ENCODE data around the gene ADISSP.

The ADISSP gene

DNA sequence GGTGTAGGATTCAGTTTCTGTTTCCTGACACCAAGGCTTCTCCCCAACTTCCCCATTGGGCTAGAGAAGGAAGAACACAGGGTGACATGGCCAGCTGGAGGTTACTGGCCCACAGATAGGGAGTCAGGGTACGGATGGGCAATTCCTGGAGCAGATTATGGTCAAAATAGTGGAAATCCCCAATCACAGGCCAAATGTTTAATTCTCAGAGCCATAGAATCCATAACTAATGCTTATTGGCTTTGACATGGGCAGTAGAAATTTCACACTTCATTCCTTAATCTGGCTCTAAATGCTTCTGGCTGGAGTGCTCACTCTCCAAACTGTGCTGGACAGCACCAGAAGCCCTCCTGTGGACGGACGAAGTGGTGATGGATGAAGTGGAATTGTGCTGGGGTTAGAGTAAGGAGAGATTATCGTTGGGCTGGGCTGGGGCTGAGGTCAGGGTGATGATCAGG is 56.0 kb downstream of the ADISSP start:
- TF ChIP-seq, protein P1, sequence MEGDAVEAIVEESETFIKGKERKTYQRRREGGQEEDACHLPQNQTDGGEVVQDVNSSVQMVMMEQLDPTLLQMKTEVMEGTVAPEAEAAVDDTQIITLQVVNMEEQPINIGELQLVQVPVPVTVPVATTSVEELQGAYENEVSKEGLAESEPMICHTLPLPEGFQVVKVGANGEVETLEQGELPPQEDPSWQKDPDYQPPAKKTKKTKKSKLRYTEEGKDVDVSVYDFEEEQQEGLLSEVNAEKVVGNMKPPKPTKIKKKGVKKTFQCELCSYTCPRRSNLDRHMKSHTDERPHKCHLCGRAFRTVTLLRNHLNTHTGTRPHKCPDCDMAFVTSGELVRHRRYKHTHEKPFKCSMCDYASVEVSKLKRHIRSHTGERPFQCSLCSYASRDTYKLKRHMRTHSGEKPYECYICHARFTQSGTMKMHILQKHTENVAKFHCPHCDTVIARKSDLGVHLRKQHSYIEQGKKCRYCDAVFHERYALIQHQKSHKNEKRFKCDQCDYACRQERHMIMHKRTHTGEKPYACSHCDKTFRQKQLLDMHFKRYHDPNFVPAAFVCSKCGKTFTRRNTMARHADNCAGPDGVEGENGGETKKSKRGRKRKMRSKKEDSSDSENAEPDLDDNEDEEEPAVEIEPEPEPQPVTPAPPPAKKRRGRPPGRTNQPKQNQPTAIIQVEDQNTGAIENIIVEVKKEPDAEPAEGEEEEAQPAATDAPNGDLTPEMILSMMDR (conservative IDR thresholded peaks at IDR 0.05; ENCODE audit: low read depth, low read length) = no peak
- H3K4me3 ChIP-seq (ENCODE audit: low read length) = no peak overlapping the region
- DNase-seq (ENCODE audit: low read depth) = no peak

DNA sequence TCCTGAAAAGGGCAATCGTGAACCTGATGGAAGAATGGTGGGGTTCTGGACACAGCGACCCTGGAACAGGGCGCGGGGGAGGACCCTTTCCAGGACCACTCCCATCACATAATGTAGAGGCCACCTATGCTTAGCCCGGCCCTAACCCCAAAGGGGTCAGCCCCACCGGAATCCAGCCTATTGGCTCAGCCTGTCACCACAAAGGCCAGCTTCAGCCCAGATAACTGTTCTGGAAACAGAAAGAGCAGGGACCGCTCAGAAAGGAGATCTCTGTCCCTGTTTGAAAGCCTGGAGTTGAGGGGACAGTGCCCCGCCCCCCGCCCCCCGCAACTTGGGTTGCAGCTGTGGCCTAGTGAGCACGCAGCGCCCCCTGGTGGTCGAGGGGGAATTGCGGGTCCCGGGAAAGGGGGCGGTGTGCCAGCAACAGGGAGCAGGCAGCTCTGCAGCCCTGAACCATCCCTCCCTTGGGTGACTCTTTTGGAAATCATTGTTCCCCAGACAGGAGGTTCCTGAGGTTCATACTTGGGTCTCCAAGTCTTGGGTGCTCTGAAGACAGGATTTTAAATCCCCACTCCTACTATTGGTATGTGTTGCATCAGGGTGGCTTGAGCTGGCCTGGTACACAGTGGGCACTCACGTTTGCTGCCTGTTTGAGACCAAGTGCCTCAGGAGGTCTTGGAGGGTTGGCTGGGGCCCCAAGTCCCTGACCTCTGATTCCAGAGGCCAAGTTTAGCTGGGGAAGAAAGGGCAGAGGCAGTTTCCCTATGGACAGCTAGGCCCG is 56.7 kb downstream of the ADISSP start:
- H3K4me3 ChIP-seq (ENCODE audit: low read length) = no peak overlapping the region
- TF ChIP-seq, protein P1 (conservative IDR thresholded peaks at IDR 0.05; ENCODE audit: low read depth, low read length) = peak; percentile 90
- DNase-seq (ENCODE audit: low read depth) = no peak

DNA sequence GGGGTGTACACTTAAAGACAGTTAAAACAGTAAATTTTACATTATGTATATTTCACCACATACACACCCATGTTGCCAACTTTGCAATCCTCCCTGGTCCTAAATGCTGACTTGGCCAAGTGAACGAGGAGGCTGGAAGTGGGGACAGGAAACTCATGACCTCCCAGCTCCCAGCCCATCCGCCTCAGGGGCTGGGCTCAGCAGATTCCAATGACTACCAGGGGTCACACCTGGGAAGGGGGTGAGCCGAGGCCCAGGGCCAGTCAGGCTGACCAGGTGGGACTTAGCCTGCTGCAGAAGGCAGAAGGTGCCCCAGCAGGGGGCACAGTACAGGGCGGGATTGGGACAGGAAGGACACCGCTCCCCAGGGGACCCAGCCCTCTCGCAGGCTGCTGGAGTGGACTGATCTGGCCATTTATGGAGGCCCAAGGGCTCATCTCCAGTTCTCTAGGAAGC is 57.5 kb downstream of the ADISSP start:
- TF ChIP-seq, protein P1 (conservative IDR thresholded peaks at IDR 0.05; ENCODE audit: low read depth, low read length) = no peak
- DNase-seq (ENCODE audit: low read depth) = no peak
- H3K4me3 ChIP-seq (ENCODE audit: low read length) = no peak overlapping the region

DNA sequence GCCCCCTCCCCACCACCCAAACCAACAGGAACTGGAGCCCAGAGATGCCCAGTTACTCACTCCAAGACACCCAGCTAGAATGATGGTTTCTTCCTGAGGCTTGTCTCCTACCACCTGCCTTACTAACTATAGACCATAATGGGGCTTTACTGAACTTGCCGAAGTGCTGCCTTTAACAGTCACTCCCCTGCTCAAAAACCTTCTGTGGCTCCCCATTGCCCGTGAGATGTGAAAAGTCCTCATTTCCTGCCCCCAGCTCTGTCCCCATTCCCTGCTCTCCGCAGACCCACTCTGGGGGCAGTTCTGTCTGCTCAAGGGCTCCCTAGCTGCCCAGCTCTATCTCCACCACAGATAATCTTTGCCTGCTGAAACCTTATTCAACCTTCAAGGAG is 60.0 kb downstream of the ADISSP start:
- no peak overlapping the region for H3K4me3 ChIP-seq (ENCODE audit: low read length)
- TF ChIP-seq, protein P1 (conservative IDR thresholded peaks at IDR 0.05; ENCODE audit: low read depth, low read length) = no peak
- no peak for DNase-seq (ENCODE audit: low read depth)

DNA sequence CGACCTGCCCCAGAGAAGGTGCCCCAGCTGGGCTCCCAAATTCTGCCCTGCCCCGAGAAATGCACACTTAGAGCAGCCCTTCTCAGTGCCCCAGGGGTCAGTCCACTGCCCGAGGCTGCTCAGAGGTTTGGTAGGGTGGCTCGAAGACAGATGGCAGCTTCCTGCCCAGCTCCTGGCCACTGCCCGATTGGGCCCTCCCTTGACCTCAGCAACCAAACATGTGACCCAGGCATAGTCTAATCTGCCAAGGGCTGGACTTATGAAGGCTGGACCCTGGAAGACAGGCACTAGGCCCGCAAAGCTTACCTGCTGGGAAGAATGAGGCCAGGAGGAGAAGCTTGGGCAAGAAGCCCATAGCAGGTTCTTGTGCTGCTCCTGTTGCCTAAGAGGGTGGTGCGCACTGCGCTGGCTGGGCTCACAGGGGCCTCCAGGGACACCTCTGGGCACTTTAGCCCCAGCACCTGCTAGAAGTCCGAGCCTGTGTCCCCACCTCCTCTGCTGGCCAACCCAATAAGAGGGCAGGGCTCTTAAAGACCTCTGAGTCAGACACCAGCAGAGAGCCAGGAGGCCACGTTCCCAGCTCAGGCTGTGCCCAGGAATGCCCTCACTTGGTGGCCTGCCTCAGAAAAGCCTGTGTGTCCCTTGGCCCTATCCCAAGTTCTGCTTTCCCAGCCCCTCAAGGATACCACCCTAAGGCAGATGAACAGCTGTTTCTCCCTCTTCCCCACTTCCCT is 60.6 kb downstream of the ADISSP start:
- TF ChIP-seq, protein P1 (conservative IDR thresholded peaks at IDR 0.05; ENCODE audit: low read depth, low read length) = no peak
- H3K4me3 ChIP-seq (ENCODE audit: low read length) = no peak overlapping the region
- peak; percentile 22 for DNase-seq (ENCODE audit: low read depth)

DNA sequence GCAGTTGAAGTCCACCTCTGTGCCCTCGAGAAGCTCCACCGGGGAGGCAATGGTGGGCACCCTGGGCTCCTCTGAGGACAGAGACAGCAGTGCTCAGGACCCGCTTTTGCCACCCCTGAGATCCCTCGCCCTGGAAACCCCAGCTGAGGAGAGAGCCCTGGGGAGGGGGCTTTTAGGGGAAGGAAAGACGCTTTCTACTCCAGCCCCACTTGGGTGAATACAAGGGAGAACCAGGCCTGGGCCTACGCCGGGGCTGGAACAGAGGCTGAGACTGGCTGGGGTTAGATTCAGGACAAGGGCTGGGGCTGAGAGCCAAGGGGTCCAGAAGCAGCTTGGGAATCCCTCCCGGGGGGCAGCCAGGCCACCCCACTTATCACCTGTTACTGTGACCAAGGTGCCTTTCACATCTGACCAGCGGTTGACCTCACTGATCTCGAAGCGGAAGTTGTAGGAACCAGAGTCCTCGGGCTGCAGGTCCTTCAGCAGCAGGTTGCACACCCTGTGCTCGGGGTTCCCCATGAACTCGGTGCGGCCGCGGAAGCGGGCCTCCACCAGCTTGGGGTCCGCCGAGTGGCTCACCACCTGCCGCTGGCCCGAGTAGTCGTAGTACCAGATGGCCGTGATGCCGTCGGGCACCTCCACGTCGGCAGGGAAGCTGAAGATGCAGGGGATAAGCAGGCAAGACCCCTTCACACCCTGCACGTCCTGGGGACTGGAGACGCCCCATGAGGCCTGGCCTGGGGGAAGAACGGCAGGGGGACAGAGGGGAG is 61.4 kb downstream of the ADISSP start:
- H3K4me3 ChIP-seq (ENCODE audit: low read length) = no peak overlapping the region
- no peak for DNase-seq (ENCODE audit: low read depth)
- TF ChIP-seq, protein P1 (conservative IDR thresholded peaks at IDR 0.05; ENCODE audit: low read depth, low read length) = no peak

Measured in retinal pigment epithelial cell (primary cell).